Lower leg skin (tissue), 4 donors: ENCODE data around the gene ASGR1. TPM values are rescaled to one million over a fixed set of nuclear protein-coding genes. Genes with fewer than 3 reads are reported as not detected.
"Not testable (repeated sequence)": the region's sequence is repeated elsewhere in the genome, so short reads cannot be mapped to it uniquely, and the experiment has no call there.

Source experiments
- DNase-seq, 2 donors: peaks; one replicate each; pipeline ENCODE4 v3.0.0-alpha.2; 2019; ENCODE audit warnings: low spot score in 2 of 2
- H3K4me3 ChIP-seq: fragments of 200-600 bp; sonication (generic); 2 replicates; pipeline ENCODE4 v1.5.1; 2017; ENCODE audit warnings: mild to moderate bottlenecking, low read depth; ENCODE audit not compliant: poor library complexity, severe bottlenecking
- POLR2A ChIP-seq, 2 donors: fragments of 450-650 bp; IDR thresholded peaks; one replicate each; pipeline ENCODE4 v1.6.1; 2016 to 2017; ENCODE audit warnings: antibody characterized with exemption in 2 of 2, mild to moderate bottlenecking in 1 of 2, moderate library complexity in 1 of 2
- WGBS, 2 donors: methylation state at CpG; one replicate each; pipeline ENCODE4 v1.1.5; 2018; 5-methylcytosine and 5-hydroxymethylcytosine counted together
- intact Hi-C: fragments of 100-400 bp; cut with DNase I; formaldehyde crosslinking; loops from one replicate; pipeline ENCODE4 v1.15.0; 2023; ENCODE audit warnings: low total_unique reads
- total RNA-seq, 4 donors: library from RNA; depleted of rRNA; stranded (reverse); fragments of >200 nt; gene quantifications; one replicate each; pipeline ENCODE4 v1.1.0, GENCODE V29; 2016
- TF ChIP-seq, protein P1 (sequence below), 3 donors: fragments of 450-650 bp; IDR thresholded peaks; one replicate each; pipeline ENCODE4 v1.5.1; 2016; ENCODE audit warnings: antibody characterized with exemption in 3 of 3, mild to moderate bottlenecking in 3 of 3, moderate library complexity in 2 of 3

The ASGR1 gene
- total RNA-seq, 4 donors from 2014 or later = 1.3 to 6.6 (median 4.2) TPM

DNA sequence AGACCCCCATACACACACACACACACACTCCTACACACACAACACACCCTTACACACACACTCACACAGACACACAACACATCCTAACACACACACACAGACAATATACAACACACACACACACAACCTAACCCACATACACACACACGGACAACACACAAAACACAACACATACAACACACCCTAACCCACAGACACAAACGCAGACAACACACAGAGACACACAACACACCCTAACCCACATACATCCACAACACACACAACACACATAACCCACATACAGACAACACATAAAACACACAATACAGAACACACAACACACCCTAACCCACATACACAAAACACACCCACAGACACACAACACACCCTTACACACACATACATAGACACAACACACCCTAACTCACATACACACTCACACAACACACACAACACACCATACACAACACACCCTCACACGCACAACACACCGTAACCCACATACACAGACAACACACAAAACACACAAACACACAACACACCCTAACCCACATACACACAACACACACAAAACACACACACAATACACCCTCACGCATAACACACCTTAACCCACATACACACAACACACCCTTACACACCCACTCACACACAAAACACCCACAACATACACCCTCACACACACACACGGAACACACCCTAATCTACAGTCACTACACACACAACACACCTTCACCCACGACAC lies 4.4 kb downstream of the ASGR1 start:
- 77 to 82% methylated on average over 7 of the region's 7 CpGs for WGBS, 2 donors
- intact Hi-C loops = no loop called here
- H3K4me3 ChIP-seq = no peak overlapping the region
- DNase-seq = no peak
- TF ChIP-seq POLR2A (IDR thresholded peaks at IDR 0.05) = no peak
- TF ChIP-seq, protein P1, sequence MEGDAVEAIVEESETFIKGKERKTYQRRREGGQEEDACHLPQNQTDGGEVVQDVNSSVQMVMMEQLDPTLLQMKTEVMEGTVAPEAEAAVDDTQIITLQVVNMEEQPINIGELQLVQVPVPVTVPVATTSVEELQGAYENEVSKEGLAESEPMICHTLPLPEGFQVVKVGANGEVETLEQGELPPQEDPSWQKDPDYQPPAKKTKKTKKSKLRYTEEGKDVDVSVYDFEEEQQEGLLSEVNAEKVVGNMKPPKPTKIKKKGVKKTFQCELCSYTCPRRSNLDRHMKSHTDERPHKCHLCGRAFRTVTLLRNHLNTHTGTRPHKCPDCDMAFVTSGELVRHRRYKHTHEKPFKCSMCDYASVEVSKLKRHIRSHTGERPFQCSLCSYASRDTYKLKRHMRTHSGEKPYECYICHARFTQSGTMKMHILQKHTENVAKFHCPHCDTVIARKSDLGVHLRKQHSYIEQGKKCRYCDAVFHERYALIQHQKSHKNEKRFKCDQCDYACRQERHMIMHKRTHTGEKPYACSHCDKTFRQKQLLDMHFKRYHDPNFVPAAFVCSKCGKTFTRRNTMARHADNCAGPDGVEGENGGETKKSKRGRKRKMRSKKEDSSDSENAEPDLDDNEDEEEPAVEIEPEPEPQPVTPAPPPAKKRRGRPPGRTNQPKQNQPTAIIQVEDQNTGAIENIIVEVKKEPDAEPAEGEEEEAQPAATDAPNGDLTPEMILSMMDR (IDR thresholded peaks at IDR 0.05) = no peak

DNA sequence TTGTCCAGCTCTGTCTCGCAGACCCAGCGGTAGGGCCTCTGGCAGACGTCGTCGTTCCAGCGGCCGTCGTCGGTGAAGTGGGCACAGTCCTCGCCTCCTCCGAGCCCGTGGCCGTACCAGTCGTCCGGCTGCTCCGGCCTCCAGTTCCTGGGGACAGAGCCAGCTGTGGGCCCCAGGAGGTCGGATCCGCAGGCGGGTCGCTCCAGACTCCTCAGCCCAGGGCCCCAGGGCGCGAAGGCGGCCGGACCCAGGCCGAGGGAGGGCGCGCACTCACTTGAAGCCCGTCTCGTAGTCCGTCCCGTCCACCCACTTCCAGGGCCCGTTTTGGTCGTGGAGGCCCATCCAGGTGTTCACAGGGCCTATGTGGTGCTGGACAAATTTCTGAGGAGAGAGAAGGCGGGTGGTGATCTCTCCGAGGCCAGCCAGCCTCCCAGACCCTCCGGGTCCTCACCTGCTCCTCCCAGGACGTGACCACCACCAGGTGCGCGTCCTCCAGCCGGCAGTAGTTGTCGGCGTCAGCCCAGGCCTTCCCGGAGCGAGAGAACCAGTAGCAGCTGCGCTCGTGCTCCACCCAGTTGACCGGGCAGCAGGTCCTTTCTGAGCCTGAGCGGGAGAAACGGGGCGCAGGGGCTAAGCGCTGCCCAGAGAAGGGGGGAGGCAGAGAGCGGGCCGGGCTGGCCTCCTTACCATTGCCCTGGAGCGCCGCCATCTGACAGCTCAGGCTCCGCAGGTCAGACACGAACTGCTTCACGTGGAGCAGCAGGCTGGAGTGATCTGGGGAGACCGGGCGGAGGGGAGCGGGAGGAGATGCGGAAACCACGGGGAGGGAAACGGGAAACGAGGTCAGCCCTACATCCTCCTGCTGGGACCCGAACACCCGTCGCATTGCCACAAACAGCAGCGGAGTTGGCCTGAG lies 5.2 kb downstream of the ASGR1 start:
- whole genome bisulfite sequencing, 2 donors = 42 to 55% methylated on average over 40 to 67 of the region's 69 CpGs
- peak; percentile 44 to 89 for DNase-seq
- intact Hi-C loops = no loop called here
- H3K4me3 ChIP-seq = no peak overlapping the region
- TF ChIP-seq POLR2A (IDR thresholded peaks at IDR 0.05) = no peak
- TF ChIP-seq, protein P1 (IDR thresholded peaks at IDR 0.05) = no peak

DNA sequence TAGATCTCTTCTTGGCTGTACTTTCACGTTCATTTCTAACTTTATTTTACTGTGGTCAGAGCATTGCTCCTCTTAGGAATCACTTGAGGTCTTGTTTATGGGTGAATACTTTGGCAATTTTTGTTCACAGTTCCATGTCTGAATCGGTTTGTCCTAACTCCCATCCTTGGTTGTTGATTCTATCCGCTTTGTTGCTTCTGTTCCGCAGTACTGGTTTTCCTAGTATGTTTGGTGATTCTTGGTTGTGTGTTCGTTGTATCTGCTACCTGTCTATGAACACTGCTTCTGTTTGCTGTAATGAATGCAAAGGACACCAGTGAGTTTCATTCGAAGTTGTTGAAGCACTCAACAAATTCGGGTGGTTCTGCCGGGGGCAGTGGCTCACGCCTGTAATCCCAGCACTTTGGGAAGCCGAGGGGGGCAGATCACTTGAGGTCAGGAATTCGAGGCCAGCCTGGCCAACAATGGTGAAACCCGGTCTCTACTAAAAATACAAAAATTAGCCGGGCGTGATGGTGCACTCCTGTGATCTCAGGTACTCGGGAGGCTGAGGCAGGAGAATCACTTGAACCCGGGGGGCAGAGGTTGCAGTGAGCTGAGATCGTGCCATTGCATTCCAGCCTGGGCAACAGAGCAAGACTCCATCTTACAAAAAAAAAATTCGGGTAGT lies 6.5 kb downstream of the ASGR1 start:
- DNase-seq, intact Hi-C loops, H3K4me3 ChIP-seq: not testable (repeated sequence)
- WGBS, 2 donors = 91 to 92% methylated on average over 18 of the region's 18 CpGs

DNA sequence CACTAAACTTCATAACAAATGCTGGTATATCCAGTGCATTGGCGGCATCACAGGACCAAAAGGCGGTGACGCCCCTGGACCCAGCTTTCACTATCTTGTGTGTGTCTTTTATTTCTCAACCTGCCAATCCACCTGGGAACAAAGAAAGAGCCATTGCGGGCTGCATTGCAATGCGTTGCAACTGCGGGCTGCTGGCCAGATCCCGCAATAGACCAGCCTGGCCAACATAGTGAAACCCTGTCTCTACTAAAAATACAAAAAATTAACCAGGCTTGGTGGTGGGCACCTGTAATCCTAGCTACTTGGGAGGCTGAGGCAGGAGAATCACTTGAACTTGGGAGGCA lies 9.6 kb downstream of the ASGR1 start:
- WGBS, 2 donors = 84 to 97% methylated on average over 7 of the region's 7 CpGs

DNA sequence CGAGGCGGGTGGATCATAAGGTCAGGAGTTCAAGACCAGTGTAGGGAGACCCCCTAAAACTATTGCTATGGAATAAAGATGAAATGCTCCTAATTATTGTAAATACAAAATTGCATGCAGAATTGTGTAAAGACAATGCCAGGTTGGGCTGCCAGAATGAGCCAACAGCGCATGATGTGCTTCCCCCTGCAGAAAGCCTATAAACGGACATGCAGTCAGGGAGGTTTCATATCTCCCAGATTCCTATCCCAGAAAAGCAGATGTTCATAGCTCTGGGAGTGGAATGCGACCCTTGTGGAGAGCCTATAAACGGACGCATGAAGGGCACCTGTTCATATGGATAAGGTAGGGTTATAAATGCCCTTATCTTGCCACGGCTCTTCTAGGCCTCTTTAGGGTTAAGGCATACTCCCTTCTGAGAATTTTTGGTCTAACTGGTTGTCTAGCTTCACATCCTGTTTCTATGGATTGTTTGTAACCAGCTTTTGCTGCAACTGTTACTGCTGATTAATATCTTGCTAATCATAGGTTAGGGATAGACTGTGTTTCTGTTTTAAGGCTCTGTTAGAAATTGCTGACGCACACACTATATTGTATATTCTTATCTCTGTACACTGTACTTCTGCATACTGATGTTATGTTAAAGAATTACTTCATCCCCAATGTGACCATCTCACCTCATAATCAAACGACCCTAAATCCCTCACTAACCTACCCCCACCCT lies 10.2 kb downstream of the ASGR1 start:
- not testable (repeated sequence) for DNase-seq, H3K4me3 ChIP-seq
- intact Hi-C loops = loop anchor here (10.0 kb wide), 1 partner anchor 114 kb away; no protein-coding TSS in a partner anchor
- WGBS, 2 donors = 88 to 90% methylated on average over 10 of the region's 10 CpGs

More for the DNA sequence above, 9.6 kb downstream of the ASGR1 start:
- H3K4me3 ChIP-seq, DNase-seq: not testable (repeated sequence)
- intact Hi-C loops = loop anchor here (10.0 kb wide), 1 partner anchor 115 kb away; no protein-coding TSS in a partner anchor

DNA sequence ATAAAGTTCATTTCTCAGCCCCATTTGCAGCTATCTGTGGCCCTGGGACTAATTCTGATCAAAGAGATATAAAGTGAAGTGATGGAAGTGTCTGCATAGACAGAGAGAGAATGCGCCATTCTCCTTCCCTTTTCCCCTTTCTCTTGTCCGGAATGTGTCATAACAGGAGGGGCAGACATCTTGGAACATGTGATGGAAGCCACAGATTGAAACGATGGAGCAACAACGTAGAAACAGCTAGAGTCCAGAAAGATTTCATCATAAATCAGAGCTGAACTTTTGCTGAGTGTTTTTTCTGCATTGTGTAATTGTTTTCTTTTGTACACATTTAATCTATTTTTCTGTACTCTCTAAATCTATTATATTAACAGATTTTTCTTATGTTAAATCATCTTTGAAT lies 11.3 kb downstream of the ASGR1 start:
- no peak for DNase-seq
- no peak for TF ChIP-seq POLR2A (IDR thresholded peaks at IDR 0.05)
- TF ChIP-seq, protein P1 (IDR thresholded peaks at IDR 0.05) = no peak
- intact Hi-C loops = loop anchor here (10.0 kb wide), 1 partner anchor 113 kb away; no protein-coding TSS in a partner anchor
- 56 to 60% methylated on average over 4 of the region's 4 CpGs for WGBS, 2 donors
- no peak overlapping the region for H3K4me3 ChIP-seq
